Omental fat pad (tissue), 4 donors: ENCODE measurements around the gene SEMA3A. TPM values are rescaled to one million over a fixed set of nuclear protein-coding genes. Genes with fewer than 3 reads are reported as not detected.

ENCODE experiments used
- ATAC-seq: fragments of 150-250 bp; one replicate; pipeline ENCODE4 v1.9.1; 2016; ENCODE audit warnings: mild to moderate bottlenecking, moderate library complexity; ENCODE audit not compliant: low FRiP score
- DNase-seq: peaks from one replicate; pipeline ENCODE4 v3.0.0-alpha.2; 2019; ENCODE audit warnings: low spot score
- total RNA-seq, 4 donors: library from RNA; depleted of rRNA; stranded (reverse); fragments of >200 nt; gene quantifications; one replicate each; pipeline ENCODE4 v1.1.0, GENCODE V29; 2016
- TF ChIP-seq, protein P1 (sequence below), 3 donors: fragments of 450-650 bp; IDR thresholded peaks; one replicate each; pipeline ENCODE4 v1.5.1; 2016 to 2017; ENCODE audit warnings: antibody characterized with exemption in 3 of 3, mild to moderate bottlenecking in 3 of 3, moderate library complexity in 2 of 3

The SEMA3A gene
- total RNA-seq, 4 donors from 2014 or later = 4.3 to 11.4 (median 7.4) TPM

DNA sequence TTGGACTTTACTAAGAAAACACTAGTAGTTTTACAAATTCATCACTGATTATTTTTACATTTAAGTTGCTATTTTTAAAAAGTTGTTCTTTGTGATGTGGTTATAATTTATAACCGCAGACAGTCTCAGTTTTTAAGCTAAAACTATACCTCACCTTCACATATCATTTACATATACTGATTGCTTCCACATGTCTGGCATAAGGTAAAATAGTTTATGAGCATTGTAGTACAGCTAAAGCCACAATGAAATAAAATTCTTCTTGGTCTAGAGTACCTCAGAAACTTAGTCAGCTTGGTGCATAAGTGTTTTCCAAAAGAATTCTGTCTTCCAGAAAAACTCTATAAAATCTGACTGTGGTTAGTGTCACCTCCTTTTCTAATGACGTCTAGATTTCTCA lies 13.0 kb downstream of the SEMA3A start:
- TF ChIP-seq, protein P1, sequence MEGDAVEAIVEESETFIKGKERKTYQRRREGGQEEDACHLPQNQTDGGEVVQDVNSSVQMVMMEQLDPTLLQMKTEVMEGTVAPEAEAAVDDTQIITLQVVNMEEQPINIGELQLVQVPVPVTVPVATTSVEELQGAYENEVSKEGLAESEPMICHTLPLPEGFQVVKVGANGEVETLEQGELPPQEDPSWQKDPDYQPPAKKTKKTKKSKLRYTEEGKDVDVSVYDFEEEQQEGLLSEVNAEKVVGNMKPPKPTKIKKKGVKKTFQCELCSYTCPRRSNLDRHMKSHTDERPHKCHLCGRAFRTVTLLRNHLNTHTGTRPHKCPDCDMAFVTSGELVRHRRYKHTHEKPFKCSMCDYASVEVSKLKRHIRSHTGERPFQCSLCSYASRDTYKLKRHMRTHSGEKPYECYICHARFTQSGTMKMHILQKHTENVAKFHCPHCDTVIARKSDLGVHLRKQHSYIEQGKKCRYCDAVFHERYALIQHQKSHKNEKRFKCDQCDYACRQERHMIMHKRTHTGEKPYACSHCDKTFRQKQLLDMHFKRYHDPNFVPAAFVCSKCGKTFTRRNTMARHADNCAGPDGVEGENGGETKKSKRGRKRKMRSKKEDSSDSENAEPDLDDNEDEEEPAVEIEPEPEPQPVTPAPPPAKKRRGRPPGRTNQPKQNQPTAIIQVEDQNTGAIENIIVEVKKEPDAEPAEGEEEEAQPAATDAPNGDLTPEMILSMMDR (IDR thresholded peaks at IDR 0.05) = no peak
- no peak for DNase-seq
- no peak for ATAC-seq

DNA sequence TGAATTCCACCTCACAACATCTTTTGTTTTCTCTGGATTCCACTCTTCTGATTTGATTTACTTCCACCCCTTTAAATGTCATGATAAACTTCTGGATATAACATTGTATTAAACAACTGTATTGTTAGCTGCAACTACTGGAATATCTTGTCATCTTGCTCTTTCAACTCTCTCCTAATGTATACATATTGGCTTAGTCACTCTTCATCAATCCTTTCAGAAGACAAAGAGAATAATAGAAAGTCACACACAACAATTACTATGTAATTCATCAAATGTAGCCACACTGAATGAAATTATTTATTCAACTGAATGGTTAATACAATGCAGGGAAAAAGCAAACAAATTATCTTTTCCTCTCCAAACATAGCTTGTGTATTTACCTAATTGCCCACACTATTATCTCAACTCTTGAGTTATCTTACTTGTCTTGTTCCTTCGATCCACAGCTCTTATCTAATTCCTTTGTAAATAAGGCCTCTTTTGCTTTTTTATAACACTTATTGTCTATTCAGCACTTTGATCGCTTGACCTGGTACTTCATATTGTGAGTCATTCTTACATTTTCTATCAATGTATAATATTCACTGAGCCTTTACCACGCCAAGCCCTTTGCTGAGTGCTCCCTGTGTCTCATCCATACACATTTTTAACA lies 16.7 kb downstream of the SEMA3A start:
- ATAC-seq (no peak), DNase-seq (no peak)
- TF ChIP-seq, protein P1 (IDR thresholded peaks at IDR 0.05) = no peak

DNA sequence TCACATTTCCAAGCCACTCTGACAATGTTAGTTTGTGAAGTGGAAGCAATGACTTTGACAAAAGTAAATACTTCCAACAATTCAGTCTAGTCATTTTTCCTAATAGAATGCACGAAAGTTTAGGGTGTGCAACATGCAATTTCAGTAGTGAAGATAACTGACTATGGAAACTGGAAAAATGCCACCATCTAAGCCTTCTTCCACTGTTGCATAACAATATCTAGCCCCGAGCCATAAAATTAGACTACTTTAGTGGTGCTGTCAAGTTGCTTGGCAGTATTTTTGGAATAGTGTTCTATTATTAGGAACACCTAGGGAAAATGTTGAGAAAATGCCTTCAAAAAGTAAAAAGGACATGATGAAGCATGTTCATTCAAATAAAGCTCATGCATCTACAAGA lies 17.9 kb downstream of the SEMA3A start:
- TF ChIP-seq, protein P1 (IDR thresholded peaks at IDR 0.05) = no peak
- DNase-seq (no peak), ATAC-seq (no peak)

DNA sequence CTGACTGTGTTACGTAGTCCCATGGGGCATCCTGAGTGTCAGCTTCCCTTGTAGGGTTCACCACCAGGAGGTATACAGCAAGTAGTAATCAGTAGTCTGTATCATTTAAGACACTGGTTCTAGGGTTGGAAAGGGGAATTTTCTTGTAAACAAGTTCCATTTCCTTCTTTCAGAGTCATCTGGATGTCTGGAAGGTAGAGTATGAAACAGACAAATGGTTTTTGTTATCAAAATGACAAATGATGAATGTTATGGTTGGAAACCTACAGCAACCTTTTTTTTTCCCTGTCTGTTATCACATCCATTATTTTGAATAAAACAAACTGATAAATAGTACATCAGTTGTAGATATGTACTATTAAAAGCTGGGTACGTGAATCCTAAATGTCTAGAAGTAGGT lies 19.1 kb downstream of the SEMA3A start:
- TF ChIP-seq, protein P1 (IDR thresholded peaks at IDR 0.05) = no peak
- ATAC-seq = no peak
- DNase-seq = no peak

DNA sequence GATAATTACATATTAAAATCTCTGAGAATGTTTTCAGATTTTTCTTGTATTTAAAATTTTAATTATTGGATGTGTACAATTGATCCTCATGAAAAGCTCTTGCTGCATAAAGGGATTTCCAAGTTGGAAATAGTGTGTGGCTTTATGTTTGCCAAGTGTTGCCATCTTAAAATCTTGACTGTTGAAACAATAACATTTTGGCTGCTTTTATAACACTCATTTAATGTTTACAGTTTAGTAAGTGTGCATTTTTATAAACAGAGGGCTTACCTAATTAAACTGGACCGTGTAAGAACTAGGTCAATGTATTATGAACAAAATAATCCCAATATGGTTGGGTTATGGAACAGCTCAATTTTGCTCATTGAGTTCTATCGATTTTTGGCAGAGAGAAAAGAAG lies 23.9 kb downstream of the SEMA3A start:
- TF ChIP-seq, protein P1 (IDR thresholded peaks at IDR 0.05) = no peak
- no peak for DNase-seq
- ATAC-seq = no peak

DNA sequence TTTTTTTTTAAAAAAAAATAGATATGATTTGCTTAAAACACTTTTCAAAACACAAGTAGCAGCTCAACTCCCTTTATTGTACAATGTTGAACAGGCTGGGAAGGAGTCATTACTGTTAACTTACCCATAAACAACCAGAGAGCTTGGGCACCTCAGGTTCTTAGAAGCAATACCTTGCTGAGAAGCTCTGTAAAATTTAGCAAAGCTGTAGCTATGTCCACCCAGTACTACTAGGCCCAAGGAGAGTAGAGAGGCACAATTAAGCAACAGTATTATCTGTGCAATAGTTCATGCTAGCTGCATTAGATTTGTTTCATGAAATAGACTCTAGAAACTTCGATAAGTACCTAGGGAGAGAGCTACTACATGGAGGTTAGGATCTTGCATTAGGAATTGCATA lies 32.0 kb downstream of the SEMA3A start:
- TF ChIP-seq, protein P1 (IDR thresholded peaks at IDR 0.05) = no peak
- DNase-seq (no peak), ATAC-seq (peak; percentile 44)

DNA sequence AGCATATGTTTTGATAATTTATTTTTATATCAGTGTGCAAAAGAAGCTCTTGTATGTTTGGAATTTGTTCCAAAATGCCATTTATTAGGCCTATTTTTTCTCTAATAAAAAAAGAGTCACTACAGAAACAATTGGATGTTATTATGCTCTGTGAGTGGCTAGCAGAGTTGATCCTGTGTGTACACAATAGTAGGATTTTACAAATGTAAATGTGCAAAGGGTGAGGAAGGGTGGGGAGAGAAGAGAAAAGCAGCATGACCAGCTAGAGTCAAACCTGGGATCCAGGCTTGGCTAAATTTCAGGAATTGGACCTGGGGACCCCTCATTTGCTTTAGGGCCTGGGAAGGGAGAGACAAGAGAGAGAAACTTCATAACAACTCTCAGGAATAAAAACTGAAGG lies 32.5 kb downstream of the SEMA3A start:
- DNase-seq (no peak), ATAC-seq (no peak)
- TF ChIP-seq, protein P1 (IDR thresholded peaks at IDR 0.05) = no peak
